GM21360 (cell line): ENCODE data around the gene RIN1.

Experiments used
- ATAC-seq: cut with Tn5 transposase; IDR thresholded peaks from one replicate; pipeline ENCODE4 v1.9.1; 2021; ENCODE audit warnings: mild to moderate bottlenecking, moderate library complexity; ENCODE audit not compliant: unreplicated experiment

Gene RIN1

DNA sequence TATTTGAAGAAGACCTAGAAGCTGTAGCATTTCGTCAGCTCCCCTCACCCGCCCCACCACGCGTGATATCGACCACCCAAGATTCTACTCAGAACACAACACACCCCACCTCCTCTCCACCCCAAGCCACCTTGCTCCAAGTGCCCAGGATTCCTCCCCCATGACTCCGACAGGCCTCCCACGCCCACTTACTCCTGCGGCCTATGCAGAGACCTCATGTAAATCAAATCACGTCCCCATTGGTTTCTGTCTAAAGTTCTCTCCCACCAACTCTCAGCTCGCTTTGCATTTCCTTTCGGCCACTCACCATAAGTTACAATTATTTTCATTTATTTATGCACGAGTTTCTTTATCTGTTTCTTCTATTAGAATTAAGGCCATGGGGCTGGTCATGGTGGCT is 33.6 kb downstream of the RIN1 start:
- ATAC-seq: no peak

DNA sequence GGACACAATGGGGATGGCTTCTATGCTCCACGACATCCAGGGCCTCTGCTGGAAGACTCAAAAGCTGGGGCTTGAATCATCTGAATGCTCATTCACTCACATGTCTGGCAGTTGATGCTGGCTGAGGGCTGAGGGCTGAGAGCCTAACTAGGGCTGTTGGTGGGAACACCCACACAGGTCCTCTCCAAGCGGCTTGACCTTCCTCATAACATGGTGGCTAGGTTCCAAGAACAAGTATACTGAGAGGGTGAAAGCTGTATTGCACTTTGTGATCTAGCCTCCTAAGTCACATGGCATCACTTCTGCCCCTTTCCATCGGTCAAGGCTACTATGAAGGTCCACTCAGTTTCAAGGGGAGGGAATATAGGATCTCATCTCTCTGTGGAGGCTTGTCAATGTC is 37.0 kb downstream of the RIN1 start:
- no peak for ATAC-seq

GRCh38 chr11:66297610-66298009 is 38.6 kb downstream of the RIN1 start:
- ATAC-seq: no peak

GRCh38 chr11:66294626-66295620 is 41.3 kb downstream of the RIN1 start:
- no peak for ATAC-seq

GRCh38 chr11:66293777-66294625 is 42.2 kb downstream of the RIN1 start:
- ATAC-seq: no peak

- ATAC-seq: no peak
These were observed 42.9 kb downstream of the RIN1 start for GRCh38 chr11:66293352-66293751.

- ATAC-seq: no peak
These were observed 43.5 kb downstream of the RIN1 start for GRCh38 chr11:66292543-66293332.

DNA sequence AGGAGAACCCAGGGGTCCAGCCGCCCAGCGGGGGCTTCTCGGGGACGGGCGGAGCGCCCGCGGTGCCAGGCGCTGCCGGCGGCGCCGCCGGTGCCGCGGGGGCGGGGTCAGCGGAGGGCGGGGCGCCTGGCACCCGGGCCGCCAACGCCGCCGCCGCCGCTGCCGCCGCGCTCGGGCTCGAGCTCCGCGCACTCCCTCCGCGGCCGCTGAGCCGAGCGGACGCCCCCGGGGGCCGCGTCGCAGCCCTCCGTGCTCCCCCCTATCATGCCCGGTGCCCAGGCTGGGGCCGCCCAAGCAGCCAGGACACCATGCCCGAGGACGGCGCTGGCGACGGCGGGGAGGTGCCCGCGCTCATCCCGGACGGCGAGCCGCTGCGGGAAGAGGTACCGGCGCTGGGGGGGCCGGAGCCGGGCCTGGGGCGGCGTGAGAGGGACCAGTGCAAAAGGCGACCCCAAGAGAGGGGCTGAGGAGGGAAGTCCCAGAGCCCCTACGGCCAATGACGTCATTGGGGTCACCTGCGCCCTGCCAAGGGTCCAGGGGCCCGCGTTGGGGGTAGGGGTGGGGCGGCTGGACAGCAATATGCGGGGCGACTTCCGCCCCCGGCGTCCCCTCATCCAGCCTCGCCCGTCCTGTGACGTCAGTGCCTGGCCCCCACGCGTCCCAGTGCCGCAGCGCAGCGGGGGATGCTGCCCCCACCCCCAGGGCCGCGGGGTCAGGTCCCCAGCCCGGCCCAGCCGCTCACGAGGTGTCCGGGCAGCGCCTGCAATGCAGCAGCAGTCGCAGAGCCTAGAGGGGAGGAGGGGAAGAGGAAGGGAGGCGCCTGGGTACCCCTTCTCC is 44.3 kb downstream of the RIN1 start, which contains the start of gene TMEM151A:
Gene TMEM151A (plus strand): TSS at position 189 of the 837 bp plus-strand sequence. CDS start 120 bp downstream, at position 309.
- no peak for ATAC-seq

- ATAC-seq: no peak
These were observed 44.9 kb downstream of the RIN1 start for GRCh38 chr11:66291303-66291705.

DNA sequence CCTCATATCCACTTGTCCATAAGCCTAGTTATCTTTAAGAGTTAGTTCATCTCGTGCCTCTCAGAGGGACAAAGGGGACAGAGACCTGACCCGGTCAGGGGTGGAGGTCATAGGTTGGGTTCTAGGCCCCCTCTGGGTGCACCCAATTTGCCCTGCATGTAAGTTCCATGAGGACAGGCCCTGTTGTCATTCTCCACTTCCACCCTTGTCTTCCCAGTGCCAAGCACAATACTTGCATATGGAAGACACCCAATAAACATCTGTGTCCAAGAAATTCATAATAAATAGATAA is 46.0 kb downstream of the RIN1 start:
- no peak for ATAC-seq

- ATAC-seq: peak; percentile 32
These were observed 46.5 kb downstream of the RIN1 start for GRCh38 chr11:66289548-66290329.

DNA sequence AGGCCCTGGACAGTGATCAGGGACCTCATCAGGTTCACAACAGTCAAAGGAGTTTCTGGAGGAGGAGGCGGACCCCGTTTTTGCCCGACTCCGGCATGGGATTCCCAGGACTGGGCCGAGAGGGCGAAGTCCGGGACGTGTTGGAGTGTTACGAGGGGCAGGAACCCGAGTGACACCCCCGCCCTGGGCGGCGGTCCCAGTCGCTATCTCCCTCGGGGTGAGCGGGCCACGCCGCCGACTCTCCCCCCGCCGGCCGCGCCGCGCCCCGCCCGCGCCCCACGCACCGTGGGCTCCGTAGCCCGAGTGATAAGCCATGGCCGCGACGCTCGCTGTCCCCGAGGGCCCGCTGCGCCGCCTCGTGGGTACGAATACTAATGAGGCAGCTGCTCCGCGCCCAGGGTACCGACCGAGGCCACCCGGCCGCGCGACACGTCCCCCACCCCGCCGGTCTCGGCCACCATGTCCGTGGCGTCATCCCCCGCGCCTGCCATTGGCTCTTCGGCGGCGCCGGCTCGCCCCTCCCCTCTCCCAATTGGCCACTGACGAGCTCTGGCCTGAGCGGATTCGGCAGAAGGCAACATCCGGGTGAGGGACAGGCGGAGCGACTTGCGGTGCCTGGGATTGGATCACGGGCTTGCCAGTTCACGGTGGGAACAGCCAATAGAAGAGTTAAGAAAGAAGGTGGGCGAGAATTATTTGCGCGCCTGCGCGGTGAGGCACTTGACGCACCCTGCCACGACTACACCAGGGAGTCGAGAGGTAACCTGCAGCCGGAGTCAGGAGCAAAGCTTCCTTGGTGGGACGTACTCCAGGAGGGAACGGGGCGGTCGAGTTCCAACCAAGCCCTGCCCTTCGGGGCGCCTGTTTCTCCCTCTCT is 47.3 kb downstream of the RIN1 start, which contains the start of gene YIF1A:
Gene YIF1A (minus strand): TSS at position 473 of the 877 bp plus-strand sequence. CDS start 158 bp downstream, at position 315.
- ATAC-seq: peak; percentile 91

DNA sequence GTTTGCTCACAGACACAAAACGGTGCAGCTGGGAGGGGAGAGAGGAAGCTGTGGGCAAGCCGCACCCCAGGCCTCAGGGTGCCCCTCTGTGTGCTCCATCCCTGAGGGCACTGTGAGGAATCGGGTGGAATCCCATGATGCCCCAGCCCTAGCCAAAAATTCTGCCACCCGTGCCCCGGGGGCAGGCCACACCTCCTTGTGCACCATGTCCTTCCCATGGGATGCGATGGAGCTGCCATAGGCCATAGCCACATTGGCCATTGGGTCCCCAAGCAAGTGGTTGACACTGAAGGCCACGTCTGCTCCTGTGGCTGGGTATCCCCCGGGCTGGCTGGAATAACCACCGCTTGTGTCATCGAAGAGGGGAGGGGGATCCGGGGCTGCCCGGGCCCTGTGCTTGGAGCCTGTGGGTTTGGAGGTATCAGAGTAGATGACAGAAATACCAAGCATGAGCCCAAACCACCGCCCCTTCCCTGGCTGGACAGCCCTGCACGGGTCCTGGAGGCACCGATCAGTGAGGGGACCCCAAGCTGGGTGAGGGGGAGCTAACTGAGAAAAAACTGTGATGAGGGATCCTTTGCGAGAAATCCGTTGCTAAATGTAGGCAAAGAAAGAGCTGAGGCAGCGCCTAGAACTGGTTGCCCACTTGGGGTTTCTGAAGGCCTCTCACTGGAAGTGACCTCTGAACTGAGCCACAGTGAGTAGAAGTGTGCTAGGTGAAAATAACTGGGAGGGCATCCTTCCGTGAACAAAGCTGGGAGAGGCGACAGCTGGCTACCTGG is 48.2 kb downstream of the RIN1 start:
- ATAC-seq: no peak

DNA sequence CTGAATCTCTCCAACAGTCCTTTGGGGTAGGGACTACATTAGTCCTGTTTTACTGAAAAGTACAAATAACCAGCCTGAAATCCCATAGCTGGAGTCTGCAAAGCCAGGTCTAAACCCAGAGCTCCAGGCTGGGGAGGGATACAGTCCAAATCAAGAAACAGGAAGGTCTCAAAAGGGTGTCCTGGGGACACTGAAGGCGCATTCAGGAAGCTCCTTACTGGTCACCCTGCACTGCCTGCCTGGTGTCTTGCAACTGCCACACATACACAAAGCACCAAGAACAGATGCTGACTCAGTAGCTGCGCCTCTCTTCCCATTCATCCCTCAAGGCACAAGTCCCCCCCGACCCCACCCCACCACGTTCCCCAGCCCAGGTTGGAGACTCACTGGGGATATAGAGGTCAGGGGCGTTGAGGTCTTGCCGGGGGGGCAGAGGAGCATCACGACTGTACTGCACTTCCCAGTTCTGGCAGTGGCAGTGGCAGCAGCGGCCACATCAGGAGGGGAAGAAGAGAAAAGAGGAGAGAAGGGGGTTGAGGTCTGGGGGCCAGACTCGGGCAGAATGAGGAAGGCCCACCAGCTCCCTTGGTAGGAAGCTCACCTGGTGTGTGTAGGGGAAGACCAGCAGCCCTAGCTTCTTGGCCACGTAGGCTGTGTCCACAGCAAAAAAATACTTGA is 48.9 kb downstream of the RIN1 start:
- no peak for ATAC-seq

DNA sequence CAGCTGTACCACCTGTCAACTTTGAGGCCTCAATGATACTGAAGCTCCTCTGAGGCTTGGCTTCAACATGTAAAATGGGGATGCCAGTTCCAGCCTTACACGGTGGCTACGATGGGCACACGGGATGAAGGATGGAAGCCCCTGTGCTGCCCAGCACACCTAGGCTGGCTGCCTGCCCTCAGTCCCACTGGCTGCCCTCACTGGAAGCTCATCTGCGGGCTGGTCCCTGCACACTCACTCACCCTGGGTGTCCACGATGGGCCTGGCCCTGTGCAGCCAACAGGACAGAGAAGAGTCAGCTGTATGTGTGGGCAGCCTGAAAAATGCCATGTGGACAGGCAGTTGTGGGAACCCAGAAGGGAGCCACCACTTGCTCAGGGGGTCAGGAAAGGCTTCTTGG is 49.5 kb downstream of the RIN1 start:
- ATAC-seq: no peak

GRCh38 chr11:66285250-66285947 is 50.8 kb downstream of the RIN1 start:
- no peak for ATAC-seq
